Measurements from ENCODE around the gene MED25.

The MED25 gene

GRCh38 chr19:49870309-49870901 lies 52.3 kb downstream of the MED25 start:
- TF ChIP-seq FOXP2 (optimal IDR thresholded peaks at IDR 0.05; ENCODE audit: borderline replicate concordance, extremely low read depth, extremely low read length, insufficient read depth): no peak
- TF ChIP-seq POLR2AphosphoS5 (IDR thresholded peaks at IDR 0.05; ENCODE audit: low read depth, low read length): no peak
- no peak for TF ChIP-seq REST (IDR thresholded peaks at IDR 0.05; ENCODE audit: insufficient read depth in 1 of 2, low read depth in 2 of 2, low read length in 2 of 2)
- no peak for TF ChIP-seq SIN3A (IDR thresholded peaks at IDR 0.05; ENCODE audit: borderline replicate concordance, insufficient read depth, low read length)
- no peak for TF ChIP-seq TAF1 (IDR thresholded peaks at IDR 0.05; ENCODE audit: borderline replicate concordance, insufficient read depth, low read length)

GRCh38 chr19:49871349-49871985 lies 53.4 kb downstream of the MED25 start:
- no peak for TF ChIP-seq REST (IDR thresholded peaks at IDR 0.05; ENCODE audit: insufficient read depth in 1 of 2, low read depth in 2 of 2, low read length in 2 of 2)
- no peak for TF ChIP-seq TAF1 (IDR thresholded peaks at IDR 0.05; ENCODE audit: borderline replicate concordance, insufficient read depth, low read length)
- no peak for TF ChIP-seq FOXP2 (optimal IDR thresholded peaks at IDR 0.05; ENCODE audit: borderline replicate concordance, extremely low read depth, extremely low read length, insufficient read depth)
- no peak for TF ChIP-seq POLR2AphosphoS5 (IDR thresholded peaks at IDR 0.05; ENCODE audit: low read depth, low read length)
- no peak for TF ChIP-seq SIN3A (IDR thresholded peaks at IDR 0.05; ENCODE audit: borderline replicate concordance, insufficient read depth, low read length)

- TF ChIP-seq SIN3A (IDR thresholded peaks at IDR 0.05; ENCODE audit: borderline replicate concordance, insufficient read depth, low read length) (no peak), FOXP2 (optimal IDR thresholded peaks at IDR 0.05; ENCODE audit: borderline replicate concordance, extremely low read depth, extremely low read length, insufficient read depth) (no peak), TAF1 (IDR thresholded peaks at IDR 0.05; ENCODE audit: borderline replicate concordance, insufficient read depth, low read length) (no peak), POLR2AphosphoS5 (IDR thresholded peaks at IDR 0.05; ENCODE audit: low read depth, low read length) (no peak), REST (IDR thresholded peaks at IDR 0.05; ENCODE audit: insufficient read depth in 1 of 2, low read depth in 2 of 2, low read length in 2 of 2) (no peak)
These were observed 54.4 kb downstream of the MED25 start for GRCh38 chr19:49872245-49873128.

GRCh38 chr19:49873129-49873521 lies 55.0 kb downstream of the MED25 start:
- TF ChIP-seq FOXP2 (optimal IDR thresholded peaks at IDR 0.05; ENCODE audit: borderline replicate concordance, extremely low read depth, extremely low read length, insufficient read depth) (no peak), SIN3A (IDR thresholded peaks at IDR 0.05; ENCODE audit: borderline replicate concordance, insufficient read depth, low read length) (no peak), POLR2AphosphoS5 (IDR thresholded peaks at IDR 0.05; ENCODE audit: low read depth, low read length) (no peak), REST (IDR thresholded peaks at IDR 0.05; ENCODE audit: insufficient read depth in 1 of 2, low read depth in 2 of 2, low read length in 2 of 2) (no peak), TAF1 (IDR thresholded peaks at IDR 0.05; ENCODE audit: borderline replicate concordance, insufficient read depth, low read length) (no peak)

Data from PFSK-1 (cell line).